SK-N-SH treated with all-trans-retinoic acid at 6 μM for 48 hours (cell line): ENCODE data around the gene USP15.

Experiments used
- ATAC-seq: fragments of 200-7000 bp; cut with Tn5 transposase; 3 replicates; pipeline ENCODE4 v1.9.1; 2020; ENCODE audit warnings: mild to moderate bottlenecking, moderate library complexity
- ARNTL ChIP-seq: fragments of 450-650 bp; formaldehyde crosslinking; IDR thresholded peaks from 2 replicates; pipeline ENCODE4 v1.5.0; 2020; ENCODE audit warnings: low read depth, mild to moderate bottlenecking, moderate library complexity, borderline replicate concordance
- BACH2 ChIP-seq: fragments of 250-450 bp; sonication (Bioruptor Pico); IDR thresholded peaks from 2 replicates; pipeline ENCODE4 v1.9.0; 2021; ENCODE audit warnings: mild to moderate bottlenecking, borderline replicate concordance
- CREB5 ChIP-seq: fragments of 250-450 bp; sonication (Bioruptor Pico); IDR thresholded peaks from 2 replicates; pipeline ENCODE4 v1.5.1; 2020; ENCODE audit warnings: low read depth, mild to moderate bottlenecking, moderate library complexity
- CSDC2 ChIP-seq: fragments of 250-450 bp; sonication (Bioruptor Pico); IDR thresholded peaks from 2 replicates; pipeline ENCODE4 v1.5.0; 2020; ENCODE audit warnings: mild to moderate bottlenecking, moderate library complexity
- CSRNP3 ChIP-seq: fragments of 250-450 bp; sonication (Bioruptor Pico); IDR thresholded peaks from 2 replicates; pipeline ENCODE4 v1.5.1; 2021; ENCODE audit warnings: mild to moderate bottlenecking, moderate library complexity
- ESRRG ChIP-seq: fragments of 250-450 bp; sonication (Bioruptor Pico); IDR thresholded peaks from 2 replicates; pipeline ENCODE4 v1.6.1; 2021; ENCODE audit warnings: mild to moderate bottlenecking
- GLIS3 ChIP-seq: fragments of 250-450 bp; sonication (Bioruptor Pico); IDR thresholded peaks from 2 replicates; pipeline ENCODE4 v1.5.0; 2020; ENCODE audit warnings: mild to moderate bottlenecking, moderate library complexity
- ISL1 ChIP-seq: fragments of 250-450 bp; sonication (Bioruptor Pico); IDR thresholded peaks from 2 replicates; pipeline ENCODE4 v2.1.2; 2022; ENCODE audit warnings: mild to moderate bottlenecking, moderate library complexity
- OSR1 ChIP-seq: fragments of 250-450 bp; sonication (Bioruptor Pico); IDR thresholded peaks from 2 replicates; pipeline ENCODE4 v1.8.0; 2022; ENCODE audit warnings: moderate library complexity, mild to moderate bottlenecking, inconsistent platforms
- PATZ1 ChIP-seq: fragments of 250-450 bp; sonication (Bioruptor Pico); IDR thresholded peaks from 2 replicates; pipeline ENCODE4 v1.8.0; 2020; ENCODE audit warnings: mild to moderate bottlenecking, moderate library complexity, borderline replicate concordance
- POU6F1 ChIP-seq: fragments of 250-450 bp; sonication (Bioruptor Pico); IDR thresholded peaks from 2 replicates; pipeline ENCODE4 v1.8.0; 2021; ENCODE audit warnings: low read depth, mild to moderate bottlenecking, moderate library complexity, borderline replicate concordance
- RARB ChIP-seq: fragments of 250-450 bp; sonication (Bioruptor Pico); IDR thresholded peaks from 2 replicates; pipeline ENCODE4 v1.8.0; 2021; ENCODE audit warnings: mild to moderate bottlenecking, moderate library complexity
- SNAI2 ChIP-seq: fragments of 250-450 bp; sonication (Bioruptor Pico); IDR thresholded peaks from 2 replicates; pipeline ENCODE4 v1.5.0; 2020; ENCODE audit warnings: mild to moderate bottlenecking, moderate library complexity
- TCF4 ChIP-seq: fragments of 250-450 bp; sonication (Bioruptor Pico); IDR thresholded peaks from 2 replicates; pipeline ENCODE4 v1.8.0; 2021; ENCODE audit warnings: mild to moderate bottlenecking, moderate library complexity, borderline replicate concordance
- TOX ChIP-seq: fragments of 250-450 bp; sonication (Bioruptor Pico); IDR thresholded peaks from 2 replicates; pipeline ENCODE4 v1.8.0; 2021; ENCODE audit warnings: mild to moderate bottlenecking, moderate library complexity, borderline replicate concordance
- TSHZ2 ChIP-seq: fragments of 250-450 bp; sonication (Bioruptor Pico); IDR thresholded peaks from 2 replicates; pipeline ENCODE4 v1.5.0; 2020; ENCODE audit warnings: mild to moderate bottlenecking, moderate library complexity
- ZC3H10 ChIP-seq: fragments of 250-450 bp; sonication (Bioruptor Pico); IDR thresholded peaks from 2 replicates; pipeline ENCODE4 v1.5.1; 2021; ENCODE audit warnings: mild to moderate bottlenecking, moderate library complexity
- ZFP30 ChIP-seq: fragments of 450-650 bp; formaldehyde crosslinking; IDR thresholded peaks from 2 replicates; pipeline ENCODE4 v1.5.0; 2022; ENCODE audit warnings: mild to moderate bottlenecking, moderate library complexity
- ZNF565 ChIP-seq: fragments of 450-650 bp; formaldehyde crosslinking; conservative IDR thresholded peaks from 2 replicates; pipeline ENCODE4 v1.5.0; 2020; ENCODE audit warnings: low read depth, mild to moderate bottlenecking, moderate library complexity
- ZNF70 ChIP-seq: fragments of 450-650 bp; formaldehyde crosslinking; IDR thresholded peaks from 2 replicates; pipeline ENCODE4 v1.5.0; 2020; ENCODE audit warnings: mild to moderate bottlenecking, moderate library complexity
- ZNF8 ChIP-seq: fragments of 450-650 bp; formaldehyde crosslinking; IDR thresholded peaks from 2 replicates; pipeline ENCODE4 v1.5.0; 2020; ENCODE audit warnings: mild to moderate bottlenecking, moderate library complexity

Gene USP15

GRCh38 chr12:62263232-62263631 lies 3.0 kb downstream of the USP15 start (continued):
- no peak for TF ChIP-seq ISL1 (CRISPR knock-in tag)
- no peak for TF ChIP-seq ZNF70
- TF ChIP-seq TCF4 (CRISPR knock-in tag), result no peak
- no peak for TF ChIP-seq ARNTL (CRISPR knock-in tag)
- no peak for TF ChIP-seq BACH2 (CRISPR knock-in tag)
- TF ChIP-seq TOX (CRISPR knock-in tag), result no peak
- TF ChIP-seq ZNF565 (CRISPR knock-in tag), result no peak
- TF ChIP-seq OSR1, result no peak
- TF ChIP-seq ZC3H10 (CRISPR knock-in tag), result no peak

GRCh38 chr12:62263966-62264365 lies 3.8 kb downstream of the USP15 start:
- no peak for TF ChIP-seq SNAI2
- no peak for TF ChIP-seq ZNF8 (CRISPR knock-in tag)
- TF ChIP-seq POU6F1 (CRISPR knock-in tag), result no peak
- no peak for TF ChIP-seq OSR1
- TF ChIP-seq ISL1 (CRISPR knock-in tag), result no peak
- TF ChIP-seq TSHZ2 (CRISPR knock-in tag), result no peak
- TF ChIP-seq ZNF565 (CRISPR knock-in tag), result no peak
- TF ChIP-seq PATZ1, result no peak
- no peak for TF ChIP-seq BACH2 (CRISPR knock-in tag)
- TF ChIP-seq ARNTL (CRISPR knock-in tag), result no peak
- ATAC-seq, result no peak

GRCh38 chr12:62264706-62265105 lies 4.5 kb downstream of the USP15 start:
- no peak for ATAC-seq
- no peak for TF ChIP-seq ISL1 (CRISPR knock-in tag)
- TF ChIP-seq GLIS3 (CRISPR knock-in tag), result no peak
- TF ChIP-seq SNAI2, result no peak
- TF ChIP-seq ZNF70, result no peak
- no peak for TF ChIP-seq TCF4 (CRISPR knock-in tag)
- TF ChIP-seq ZFP30, result no peak
- TF ChIP-seq ESRRG (CRISPR knock-in tag), result no peak
- no peak for TF ChIP-seq ZNF8 (CRISPR knock-in tag)
- no peak for TF ChIP-seq BACH2 (CRISPR knock-in tag)
- TF ChIP-seq PATZ1, result no peak
- TF ChIP-seq CSRNP3 (CRISPR knock-in tag), result no peak
- TF ChIP-seq, all 23 proteins: peak for 0

- ATAC-seq, result no peak
- TF ChIP-seq TCF4 (CRISPR knock-in tag) (no peak), ZNF565 (CRISPR knock-in tag) (no peak), TOX (CRISPR knock-in tag) (no peak), CSDC2 (CRISPR knock-in tag) (no peak), CSRNP3 (CRISPR knock-in tag) (no peak), ARNTL (CRISPR knock-in tag) (no peak), ZNF70 (no peak), CREB5 (CRISPR knock-in tag) (no peak), RARB (CRISPR knock-in tag) (no peak), POU6F1 (CRISPR knock-in tag) (no peak)
Measured at GRCh38 chr12:62265511-62265910, 5.3 kb downstream of the USP15 start.
